ENCODE data around the gene FAM210A. TPM values are rescaled to one million over a fixed set of nuclear protein-coding genes. Genes with fewer than 3 reads are reported as not detected.

FAM210A gene
- total RNA-seq, 3 donors from 2014 or later, result 7.7 to 15.1 (median 10.5) TPM

DNA sequence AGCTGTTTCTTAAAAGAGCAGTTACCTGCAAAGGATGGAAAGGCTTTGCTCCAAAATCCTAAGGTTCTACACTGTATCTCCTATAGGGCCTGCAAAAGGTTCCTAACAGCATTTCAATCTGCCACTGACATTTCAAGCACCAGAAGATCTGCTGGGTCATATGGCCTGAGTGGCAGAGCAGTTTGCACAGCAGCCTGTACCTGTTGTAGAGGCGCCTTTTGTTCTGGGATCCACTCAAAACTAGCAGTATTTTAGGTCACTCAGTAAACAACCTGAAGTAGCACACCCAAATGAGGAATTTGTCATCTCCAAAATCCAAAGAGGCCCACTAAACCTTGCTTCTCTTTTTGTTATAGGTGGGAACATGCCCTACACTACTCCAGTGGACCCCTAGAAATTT is 6.2 kb downstream of the FAM210A start:
- Histone ChIP-seq H3K27ac (no peak overlapping the region), H3K27me3 (no peaks in the 10 kb centered on the region), H3K4me3 (no peak overlapping the region), H3K4me1 (no peaks in the 10 kb centered on the region), H3K9me3 (no peaks in the 10 kb centered on the region), H3K36me3 (no peaks in the 10 kb centered on the region)
- no peak for DNase-seq (ENCODE audit: low spot score in 2 of 2)
- TF ChIP-seq POLR2AphosphoS5 (IDR thresholded peaks at IDR 0.05), result no peak
- TF ChIP-seq, protein P1, sequence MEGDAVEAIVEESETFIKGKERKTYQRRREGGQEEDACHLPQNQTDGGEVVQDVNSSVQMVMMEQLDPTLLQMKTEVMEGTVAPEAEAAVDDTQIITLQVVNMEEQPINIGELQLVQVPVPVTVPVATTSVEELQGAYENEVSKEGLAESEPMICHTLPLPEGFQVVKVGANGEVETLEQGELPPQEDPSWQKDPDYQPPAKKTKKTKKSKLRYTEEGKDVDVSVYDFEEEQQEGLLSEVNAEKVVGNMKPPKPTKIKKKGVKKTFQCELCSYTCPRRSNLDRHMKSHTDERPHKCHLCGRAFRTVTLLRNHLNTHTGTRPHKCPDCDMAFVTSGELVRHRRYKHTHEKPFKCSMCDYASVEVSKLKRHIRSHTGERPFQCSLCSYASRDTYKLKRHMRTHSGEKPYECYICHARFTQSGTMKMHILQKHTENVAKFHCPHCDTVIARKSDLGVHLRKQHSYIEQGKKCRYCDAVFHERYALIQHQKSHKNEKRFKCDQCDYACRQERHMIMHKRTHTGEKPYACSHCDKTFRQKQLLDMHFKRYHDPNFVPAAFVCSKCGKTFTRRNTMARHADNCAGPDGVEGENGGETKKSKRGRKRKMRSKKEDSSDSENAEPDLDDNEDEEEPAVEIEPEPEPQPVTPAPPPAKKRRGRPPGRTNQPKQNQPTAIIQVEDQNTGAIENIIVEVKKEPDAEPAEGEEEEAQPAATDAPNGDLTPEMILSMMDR (IDR thresholded peaks at IDR 0.05), result no peak
- no peak for TF ChIP-seq POLR2A (IDR thresholded peaks at IDR 0.05)
- intact Hi-C loops (cut with DNase I; ENCODE audit: low total_unique reads), result no loop called here

DNA sequence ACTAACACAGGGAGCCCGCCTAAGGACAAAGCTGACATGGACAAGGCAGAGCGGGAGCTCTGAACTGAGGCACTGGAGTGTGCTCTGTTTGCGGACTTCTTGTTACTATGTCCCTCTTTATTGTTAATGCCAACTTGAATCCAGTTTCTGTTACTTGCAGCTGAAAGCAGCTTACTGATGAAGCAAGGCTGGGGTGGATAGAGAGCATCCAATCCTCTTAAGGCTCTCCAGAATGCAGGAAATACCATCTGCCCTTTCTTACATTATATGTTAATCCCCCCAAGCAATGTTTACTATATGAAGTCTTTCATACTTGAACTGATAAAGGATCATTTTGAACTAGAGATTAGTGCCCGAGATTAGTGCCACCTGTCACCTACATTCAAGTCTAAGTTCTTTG is 9.4 kb downstream of the FAM210A start:
- intact Hi-C loops (cut with DNase I; ENCODE audit: low total_unique reads), result no loop called here
- no peaks in the 10 kb centered on the region for H3K36me3 ChIP-seq
- H3K27ac ChIP-seq, result no peak overlapping the region
- no peak overlapping the region for H3K4me3 ChIP-seq
- TF ChIP-seq POLR2A (IDR thresholded peaks at IDR 0.05) (no peak), POLR2AphosphoS5 (IDR thresholded peaks at IDR 0.05) (no peak)
- TF ChIP-seq, protein P1 (IDR thresholded peaks at IDR 0.05), result no peak
- no peaks in the 10 kb centered on the region for H3K9me3 ChIP-seq
- DNase-seq (ENCODE audit: low spot score in 2 of 2), result no peak
- no peaks in the 10 kb centered on the region for H3K27me3 ChIP-seq
- H3K4me1 ChIP-seq, result no peaks in the 10 kb centered on the region

DNA sequence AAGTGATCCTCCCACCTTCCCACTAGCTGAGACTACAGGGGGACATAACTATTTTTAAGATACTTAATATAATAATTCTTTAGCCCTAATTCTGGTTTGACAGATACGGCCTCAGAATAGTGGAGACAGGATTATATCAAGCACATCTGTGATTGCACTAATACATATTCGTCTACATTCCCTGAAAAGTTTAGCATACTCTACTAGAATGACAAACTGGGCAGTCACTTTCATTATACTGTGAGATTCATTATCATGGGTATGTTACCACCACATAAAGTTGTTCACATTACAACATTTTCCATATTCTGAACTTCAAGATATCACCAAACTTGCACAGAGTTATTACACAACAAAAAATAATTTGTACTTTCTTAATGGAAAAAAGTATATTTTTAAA is 11.0 kb downstream of the FAM210A start:
- intact Hi-C loops (cut with DNase I; ENCODE audit: low total_unique reads), result no loop called here
- no peak for DNase-seq (ENCODE audit: low spot score in 2 of 2)
- Histone ChIP-seq H3K27ac (no peak overlapping the region), H3K4me1 (no peaks in the 10 kb centered on the region), H3K4me3 (no peak overlapping the region), H3K9me3 (no peaks in the 10 kb centered on the region), H3K36me3 (no peaks in the 10 kb centered on the region), H3K27me3 (no peaks in the 10 kb centered on the region)
- no peak for TF ChIP-seq POLR2AphosphoS5 (IDR thresholded peaks at IDR 0.05)
- TF ChIP-seq, protein P1 (IDR thresholded peaks at IDR 0.05), result no peak
- no peak for TF ChIP-seq POLR2A (IDR thresholded peaks at IDR 0.05)

DNA sequence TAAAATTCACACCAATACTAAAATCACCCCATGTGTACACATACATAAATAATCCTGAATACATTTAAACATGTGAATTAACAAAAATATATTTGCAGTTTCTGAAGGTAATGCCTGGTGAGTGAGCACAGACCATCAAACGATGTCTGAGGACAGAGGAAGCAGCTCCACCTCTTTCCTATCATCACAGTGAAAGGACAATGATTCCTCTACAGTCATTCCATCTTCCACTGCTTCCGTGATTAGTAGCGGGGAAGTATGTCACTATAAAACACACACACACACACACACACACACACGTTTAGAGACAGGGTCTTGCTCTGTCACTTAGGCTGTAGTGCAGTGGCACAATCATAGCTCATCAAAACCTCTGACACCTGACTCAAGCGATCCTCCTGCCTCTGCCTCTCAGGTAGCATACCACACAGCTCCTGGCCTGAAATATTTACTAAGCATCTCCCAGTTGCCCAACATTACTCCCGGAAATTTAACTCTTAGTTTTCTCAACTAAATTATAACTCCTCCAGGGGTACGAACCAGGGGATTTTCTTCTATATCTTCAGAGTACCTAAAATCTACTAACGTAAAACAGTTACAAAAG is 12.8 kb downstream of the FAM210A start:
- DNase-seq (ENCODE audit: low spot score in 2 of 2), result no peak
- Histone ChIP-seq H3K27ac (no peak overlapping the region), H3K9me3 (no peaks in the 10 kb centered on the region), H3K27me3 (no peaks in the 10 kb centered on the region), H3K36me3 (no peaks in the 10 kb centered on the region), H3K4me1 (no peaks in the 10 kb centered on the region), H3K4me3 (no peak overlapping the region)
- TF ChIP-seq POLR2AphosphoS5 (IDR thresholded peaks at IDR 0.05) (no peak), POLR2A (IDR thresholded peaks at IDR 0.05) (no peak)
- TF ChIP-seq, protein P1 (IDR thresholded peaks at IDR 0.05), result no peak
- intact Hi-C loops (cut with DNase I; ENCODE audit: low total_unique reads), result no loop called here

DNA sequence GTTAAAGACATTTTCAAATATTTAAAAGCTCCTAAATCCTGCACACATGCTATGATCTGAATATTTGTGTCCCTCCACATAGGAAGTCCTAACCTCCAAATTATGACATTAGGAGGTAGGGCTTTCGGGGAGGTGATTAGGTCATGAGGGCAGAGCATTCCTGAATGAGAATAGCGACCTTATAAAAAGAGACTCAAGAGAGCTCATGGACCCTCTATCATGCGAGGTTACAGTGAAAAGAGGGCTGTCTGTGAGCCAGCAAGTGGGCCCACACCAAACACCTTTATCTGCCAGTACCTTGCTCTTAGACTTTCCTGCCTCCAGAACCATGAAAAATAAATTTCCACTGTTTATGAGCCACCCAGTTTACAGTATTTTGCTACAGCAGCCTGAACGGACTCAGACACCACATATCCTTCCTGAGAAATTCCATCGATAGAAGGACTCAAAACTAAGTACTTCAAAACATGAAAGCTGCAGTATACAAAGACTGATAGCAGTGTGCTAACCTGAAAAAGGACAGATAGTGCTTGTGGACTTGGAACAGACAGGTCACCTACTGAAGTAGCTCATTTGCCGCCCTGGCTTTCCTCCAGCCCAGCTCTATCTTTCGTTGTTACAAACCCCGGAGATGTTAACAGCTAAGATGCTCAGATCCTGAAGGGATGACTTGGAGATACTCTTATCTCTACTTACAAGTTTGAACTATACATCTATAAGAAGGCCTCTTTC is 13.8 kb downstream of the FAM210A start:
- intact Hi-C loops (cut with DNase I; ENCODE audit: low total_unique reads), result no loop called here
- no peaks in the 10 kb centered on the region for H3K4me1 ChIP-seq
- no peaks in the 10 kb centered on the region for H3K9me3 ChIP-seq
- H3K27ac ChIP-seq, result no peak overlapping the region
- DNase-seq (ENCODE audit: low spot score in 2 of 2), result no peak
- TF ChIP-seq, protein P1 (IDR thresholded peaks at IDR 0.05), result no peak
- no peak for TF ChIP-seq POLR2A (IDR thresholded peaks at IDR 0.05)
- TF ChIP-seq POLR2AphosphoS5 (IDR thresholded peaks at IDR 0.05), result no peak
- H3K36me3 ChIP-seq, result no peaks in the 10 kb centered on the region
- H3K27me3 ChIP-seq, result no peaks in the 10 kb centered on the region
- H3K4me3 ChIP-seq, result no peak overlapping the region
